Measurements from ENCODE around the gene ELOA.

The ELOA gene, protein sequence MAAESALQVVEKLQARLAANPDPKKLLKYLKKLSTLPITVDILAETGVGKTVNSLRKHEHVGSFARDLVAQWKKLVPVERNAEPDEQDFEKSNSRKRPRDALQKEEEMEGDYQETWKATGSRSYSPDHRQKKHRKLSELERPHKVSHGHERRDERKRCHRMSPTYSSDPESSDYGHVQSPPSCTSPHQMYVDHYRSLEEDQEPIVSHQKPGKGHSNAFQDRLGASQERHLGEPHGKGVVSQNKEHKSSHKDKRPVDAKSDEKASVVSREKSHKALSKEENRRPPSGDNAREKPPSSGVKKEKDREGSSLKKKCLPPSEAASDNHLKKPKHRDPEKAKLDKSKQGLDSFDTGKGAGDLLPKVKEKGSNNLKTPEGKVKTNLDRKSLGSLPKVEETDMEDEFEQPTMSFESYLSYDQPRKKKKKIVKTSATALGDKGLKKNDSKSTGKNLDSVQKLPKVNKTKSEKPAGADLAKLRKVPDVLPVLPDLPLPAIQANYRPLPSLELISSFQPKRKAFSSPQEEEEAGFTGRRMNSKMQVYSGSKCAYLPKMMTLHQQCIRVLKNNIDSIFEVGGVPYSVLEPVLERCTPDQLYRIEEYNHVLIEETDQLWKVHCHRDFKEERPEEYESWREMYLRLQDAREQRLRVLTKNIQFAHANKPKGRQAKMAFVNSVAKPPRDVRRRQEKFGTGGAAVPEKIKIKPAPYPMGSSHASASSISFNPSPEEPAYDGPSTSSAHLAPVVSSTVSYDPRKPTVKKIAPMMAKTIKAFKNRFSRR

DNA sequence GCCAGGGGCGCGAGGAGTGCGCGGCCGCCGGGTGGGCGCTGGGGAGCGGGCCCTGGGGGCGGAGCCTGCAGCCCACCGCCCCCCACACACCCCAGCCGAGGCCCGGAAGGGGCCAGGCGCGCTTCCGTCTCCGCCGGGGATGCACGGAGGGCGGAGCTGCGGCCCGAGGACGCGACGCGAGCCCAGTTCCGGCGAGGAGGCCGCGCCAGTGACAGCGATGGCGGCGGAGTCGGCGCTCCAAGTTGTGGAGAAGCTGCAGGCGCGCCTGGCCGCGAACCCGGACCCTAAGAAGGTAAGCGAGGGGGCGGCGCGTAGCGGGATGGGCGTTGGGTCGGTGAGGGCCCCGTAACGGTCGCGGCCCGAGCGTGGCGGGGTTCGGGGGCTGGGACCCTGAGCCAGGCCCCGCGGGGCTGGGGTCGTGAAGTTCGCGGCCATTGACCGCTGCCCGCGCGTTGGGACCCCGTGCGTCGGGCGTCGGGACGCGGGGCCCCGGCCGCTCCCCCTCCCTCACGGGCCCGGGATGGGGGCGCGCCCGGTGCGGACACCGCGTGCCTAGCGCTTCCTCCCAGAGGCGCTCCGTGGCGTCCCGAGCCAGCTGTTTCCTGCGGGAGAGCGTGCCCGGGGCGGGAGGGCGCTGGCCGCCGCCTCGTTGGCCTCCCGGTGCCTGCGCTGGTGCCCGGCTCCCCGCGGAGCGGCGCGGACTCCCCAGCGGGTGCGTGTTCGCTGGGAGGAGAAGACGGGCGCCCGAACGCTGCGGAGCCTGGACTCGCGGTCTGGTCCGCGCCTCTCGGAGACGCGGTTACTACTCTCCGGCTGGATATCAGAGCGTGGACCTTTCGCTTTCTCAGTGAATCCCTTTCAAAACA lies at the start of gene ELOA:
TSS of gene ELOA (plus strand) at position 185 of the 866 bp plus-strand sequence. CDS start at position 218, 33 bp downstream.
- peak within 1 kb of the TSS; percentile 90 to 96 (median 93) for H3K27ac ChIP-seq
- H3K36me3 ChIP-seq: peaks cover 15 to 32% (median 22%) of the 10 kb centered on the region in 11 experiments; a peak in 21 of 22 replicates

DNA sequence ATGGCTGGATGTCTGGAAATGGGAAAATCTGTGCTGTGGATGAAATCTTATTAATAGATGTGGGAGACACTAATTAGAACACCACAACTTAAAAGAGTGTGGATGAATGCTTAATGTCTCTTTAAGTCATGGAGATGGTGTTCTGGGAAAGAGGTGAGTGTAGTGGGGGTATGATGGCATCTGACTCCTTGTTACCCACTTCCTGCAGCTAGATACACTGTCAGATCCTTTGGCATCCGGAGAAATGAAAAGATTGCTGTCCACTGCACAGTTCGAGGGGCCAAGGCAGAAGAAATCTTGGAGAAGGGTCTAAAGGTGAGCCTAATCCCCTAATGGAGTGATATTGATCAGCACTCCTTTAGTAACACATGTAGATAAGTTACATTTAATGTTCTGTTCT lies 49.7 kb upstream of the ELOA start:
- Histone ChIP-seq H3K9ac (peak overlapping the region; percentile 89 to 98 (median 97)), H3K36me3 (peaks cover 61 to 65% (median 64%) of the 10 kb centered on the region in 11 experiments), H3K27me3 (no peaks in the 10 kb centered on the region), H3K9me3 (replicated peaks in 1 of 11) (peaks cover 0 to 16% (median 9%) of the 10 kb centered on the region in 11 experiments; a peak in 17 of 22 replicates), H4K20me1 (peaks cover 58 to 68% (median 64%) of the 10 kb centered on the region in 11 experiments), H3K4me1 (peaks cover 45 to 66% (median 54%) of the 10 kb centered on the region in 10 experiments), H3K4me2 (peak overlapping the region; percentile 87 to 100 (median 97)), H3K4me3 (peak overlapping the region; percentile 76 to 97 (median 86); a peak in 19 of 20 replicates), H3K27ac (peak overlapping the region in 8 of 11 experiments; percentile 7 to 98 (median 96); a peak in 9 of 22 replicates)
- no peak for TF ChIP-seq Cebpa-rat (IDR thresholded peaks at IDR 0.05)

More for the DNA sequence above, at the start of gene ELOA:
- Histone ChIP-seq H3K4me3 (peak within 1 kb of the TSS; percentile 90 to 99 (median 97)), H3K4me2 (peak within 1 kb of the TSS; percentile 83 to 98 (median 92)), H3K9me3 (replicated peaks in 1 of 11) (no peaks in the 10 kb centered on the region), H3K4me1 (peaks cover 25 to 48% (median 40%) of the 10 kb centered on the region in 10 experiments), H3K9ac (peak within 1 kb of the TSS; percentile 86 to 98 (median 94)), H3K27me3 (no peaks in the 10 kb centered on the region), H4K20me1 (peaks cover 45 to 52% (median 51%) of the 10 kb centered on the region in 11 experiments)
- TF ChIP-seq Cebpa-rat (IDR thresholded peaks at IDR 0.05): no peak

DNA sequence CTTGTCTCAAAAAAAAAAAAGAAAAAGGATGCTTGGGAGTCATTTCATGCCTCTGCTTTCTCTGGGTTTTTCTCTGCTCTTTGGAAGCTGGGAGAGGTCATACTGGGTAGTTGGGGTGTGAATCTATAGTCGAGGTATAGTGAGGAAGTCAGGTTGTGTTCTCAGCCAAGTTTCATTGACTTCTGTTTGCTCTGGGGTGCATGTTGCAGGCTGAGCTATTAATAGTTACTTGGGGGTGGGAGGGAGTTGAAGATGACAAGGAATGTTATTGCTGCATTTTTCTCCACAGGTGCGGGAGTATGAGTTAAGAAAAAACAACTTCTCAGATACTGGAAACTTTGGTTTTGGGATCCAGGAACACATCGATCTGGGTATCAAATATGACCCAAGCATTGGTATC lies 48.9 kb upstream of the ELOA start:
- no peaks in the 10 kb centered on the region for H3K27me3 ChIP-seq
- H3K36me3 ChIP-seq: peaks cover 69 to 73% (median 72%) of the 10 kb centered on the region in 11 experiments
- 0 out of 22 replicates have a peak overlapping the region, but pooled peaks of 1 of the 11 experiments have one; percentile 97 for H3K27ac ChIP-seq
- H4K20me1 ChIP-seq: peaks cover 66 to 76% (median 72%) of the 10 kb centered on the region in 11 experiments
- no peak for TF ChIP-seq Cebpa-rat (IDR thresholded peaks at IDR 0.05)
- H3K9me3 ChIP-seq (replicated peaks in 1 of 11): peaks cover 0 to 14% (median 9%) of the 10 kb centered on the region in 11 experiments; a peak in 9 of 22 replicates
- peak overlapping the region; percentile 89 to 98 (median 97); a peak in 21 of 22 replicates for H3K9ac ChIP-seq
- peaks cover 45 to 67% (median 54%) of the 10 kb centered on the region in 10 experiments for H3K4me1 ChIP-seq
- H3K4me2 ChIP-seq: peak overlapping the region; percentile 87 to 100 (median 97)
- peak overlapping the region; percentile 76 to 97 (median 86); a peak in 17 of 20 replicates for H3K4me3 ChIP-seq

DNA sequence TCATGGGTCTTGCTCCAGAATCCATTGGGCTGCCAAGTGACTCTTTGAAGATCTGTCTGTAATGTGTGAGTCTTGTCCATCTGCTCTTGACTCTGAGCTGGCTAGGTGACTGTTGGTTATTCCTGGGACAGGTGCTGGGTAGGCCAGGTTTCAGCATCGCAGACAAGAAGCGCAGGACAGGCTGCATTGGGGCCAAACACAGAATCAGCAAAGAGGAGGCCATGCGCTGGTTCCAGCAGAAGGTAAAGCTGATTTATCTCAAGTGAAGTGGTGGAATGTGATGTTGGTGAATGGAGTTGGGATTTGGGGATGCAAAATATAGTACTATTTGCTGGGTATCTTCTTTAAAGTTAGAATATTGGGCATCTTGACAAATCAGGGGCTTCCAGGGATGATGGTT lies 47.6 kb upstream of the ELOA start:
- Histone ChIP-seq H3K4me1 (peaks cover 45 to 67% (median 54%) of the 10 kb centered on the region in 10 experiments), H3K27ac (no peak overlapping the region), H3K9me3 (replicated peaks in 1 of 11) (peaks cover 0 to 5% (median 5%) of the 10 kb centered on the region in 11 experiments; a peak in 6 of 22 replicates), H3K36me3 (peaks cover 82 to 86% (median 85%) of the 10 kb centered on the region in 11 experiments), H3K4me3 (peak overlapping the region in 7 of 10 experiments; percentile 5 to 92 (median 86); a peak in 9 of 20 replicates), H4K20me1 (peaks cover 79 to 89% (median 85%) of the 10 kb centered on the region in 11 experiments), H3K4me2 (peak overlapping the region; percentile 87 to 100 (median 97)), H3K27me3 (no peaks in the 10 kb centered on the region), H3K9ac (peak overlapping the region in 9 of 11 experiments; percentile 1 to 98 (median 97); a peak in 13 of 22 replicates)
- no peak for TF ChIP-seq Cebpa-rat (IDR thresholded peaks at IDR 0.05)

DNA sequence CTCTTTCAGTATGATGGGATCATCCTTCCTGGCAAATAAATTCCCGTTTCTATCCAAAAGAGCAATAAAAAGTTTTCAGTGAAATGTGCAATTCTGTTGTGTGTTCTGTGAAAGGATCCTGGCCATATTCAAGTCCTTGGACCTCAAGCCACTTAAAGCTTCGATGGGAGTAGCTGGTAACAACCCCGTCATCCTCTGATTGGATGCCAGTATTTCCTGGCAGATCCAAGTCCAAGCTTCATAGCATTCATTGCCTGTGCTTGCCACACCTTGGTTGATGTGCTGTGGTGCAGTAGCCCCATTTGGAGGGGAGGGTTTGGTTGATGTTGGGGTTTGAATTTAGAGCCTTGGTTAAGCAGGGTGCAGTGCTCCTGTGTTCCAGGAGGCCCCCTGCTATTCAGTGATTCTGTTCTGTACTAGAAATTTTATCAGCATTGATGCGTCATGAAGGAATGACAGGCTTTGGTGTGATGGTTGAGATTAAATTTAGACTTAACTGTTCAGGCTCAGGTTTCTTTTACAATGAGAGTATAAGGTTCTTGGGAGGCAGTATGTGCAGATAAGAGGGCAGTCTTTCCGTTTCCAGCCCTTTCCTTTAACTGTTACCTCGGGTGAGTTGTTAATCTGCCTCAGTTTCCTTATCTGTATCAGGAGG lies 46.8 kb upstream of the ELOA start:
- Histone ChIP-seq H3K27ac (no peak overlapping the region), H3K4me3 (peak overlapping the region in 2 of 10 experiments; percentile 91 to 92; a peak in 3 of 20 replicates), H4K20me1 (peaks cover 87 to 97% (median 93%) of the 10 kb centered on the region in 11 experiments), H3K27me3 (no peaks in the 10 kb centered on the region), H3K9me3 (replicated peaks in 1 of 11) (no peaks in the 10 kb centered on the region), H3K36me3 (peaks cover 90 to 94% (median 93%) of the 10 kb centered on the region in 11 experiments), H3K4me1 (peaks cover 46 to 61% (median 54%) of the 10 kb centered on the region in 10 experiments), H3K4me2 (peak overlapping the region; percentile 87 to 100 (median 97); a peak in 20 of 22 replicates), H3K9ac (peak overlapping the region in 3 of 11 experiments; percentile 2 to 92 (median 89); a peak in 3 of 22 replicates)
- TF ChIP-seq Cebpa-rat (IDR thresholded peaks at IDR 0.05): no peak

DNA sequence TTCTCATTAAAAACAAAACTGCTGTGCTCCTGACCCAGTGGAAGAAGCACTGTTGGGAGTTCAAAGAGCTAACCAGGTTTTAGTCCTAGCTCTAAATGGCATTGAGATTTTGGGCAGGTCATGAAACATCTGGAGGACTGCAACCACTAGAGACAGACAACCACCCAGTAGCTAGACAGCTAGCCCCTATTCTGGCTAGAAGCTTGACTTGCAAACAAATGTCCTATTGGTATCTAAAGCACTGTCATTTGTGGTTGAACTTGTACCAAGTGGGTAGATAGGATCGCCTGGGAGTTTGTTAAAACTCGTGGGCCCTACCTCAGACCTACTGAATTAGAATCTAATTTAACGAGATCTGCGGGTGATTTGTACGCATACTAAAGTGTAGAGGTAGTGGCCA lies 44.8 kb upstream of the ELOA start:
- Histone ChIP-seq H3K27ac (no peak overlapping the region), H3K9me3 (replicated peaks in 1 of 11) (no peaks in the 10 kb centered on the region), H3K36me3 (peaks cover 99 to 100% (median 99%) of the 10 kb centered on the region in 11 experiments), H3K27me3 (no peaks in the 10 kb centered on the region), H3K4me3 (no peak overlapping the region), H3K4me1 (peaks cover 35 to 52% (median 43%) of the 10 kb centered on the region in 10 experiments), H3K9ac (peak overlapping the region in 3 of 11 experiments; percentile 3 to 38 (median 26); a peak in 2 of 22 replicates), H3K4me2 (peak overlapping the region in 2 of 11 experiments; percentile 1 to 4; a peak in 1 of 22 replicates), H4K20me1 (peaks cover 99 to 100% (median 99%) of the 10 kb centered on the region in 11 experiments)
- TF ChIP-seq Cebpa-rat (IDR thresholded peaks at IDR 0.05): no peak
